ENCODE results near the gene TRPM3.

TRPM3 gene

DNA sequence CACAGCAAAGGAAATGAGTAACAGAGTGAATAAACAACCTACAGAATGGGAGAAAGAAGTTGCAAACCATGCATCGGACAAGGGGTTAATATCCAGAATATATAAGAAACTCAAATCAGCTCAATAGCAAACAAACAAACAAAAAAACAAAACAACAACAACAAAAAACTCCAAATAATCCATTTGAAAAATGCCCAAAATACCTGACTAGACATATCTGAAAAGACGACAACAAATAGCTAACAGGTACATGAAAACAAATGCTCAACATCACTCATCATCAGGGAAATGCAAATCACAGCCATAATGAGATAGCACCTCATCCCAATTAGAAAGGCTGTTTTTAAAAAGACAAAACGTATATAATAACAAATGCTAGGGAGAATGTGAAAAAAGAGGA lies 111.2 kb downstream of the TRPM3 start:
- H3K9me3 Mint-ChIP-seq: peaks cover 12% of the 10 kb centered on the region
- H3K36me3 Mint-ChIP-seq (ENCODE audit: low read depth): peaks cover 7% of the 10 kb centered on the region
- H3K27ac Mint-ChIP-seq: no peak overlapping the region
- H3K4me3 Mint-ChIP-seq: no peak overlapping the region
- H3K4me1 Mint-ChIP-seq: no peaks in the 10 kb centered on the region
- TF ChIP-seq, protein P1, sequence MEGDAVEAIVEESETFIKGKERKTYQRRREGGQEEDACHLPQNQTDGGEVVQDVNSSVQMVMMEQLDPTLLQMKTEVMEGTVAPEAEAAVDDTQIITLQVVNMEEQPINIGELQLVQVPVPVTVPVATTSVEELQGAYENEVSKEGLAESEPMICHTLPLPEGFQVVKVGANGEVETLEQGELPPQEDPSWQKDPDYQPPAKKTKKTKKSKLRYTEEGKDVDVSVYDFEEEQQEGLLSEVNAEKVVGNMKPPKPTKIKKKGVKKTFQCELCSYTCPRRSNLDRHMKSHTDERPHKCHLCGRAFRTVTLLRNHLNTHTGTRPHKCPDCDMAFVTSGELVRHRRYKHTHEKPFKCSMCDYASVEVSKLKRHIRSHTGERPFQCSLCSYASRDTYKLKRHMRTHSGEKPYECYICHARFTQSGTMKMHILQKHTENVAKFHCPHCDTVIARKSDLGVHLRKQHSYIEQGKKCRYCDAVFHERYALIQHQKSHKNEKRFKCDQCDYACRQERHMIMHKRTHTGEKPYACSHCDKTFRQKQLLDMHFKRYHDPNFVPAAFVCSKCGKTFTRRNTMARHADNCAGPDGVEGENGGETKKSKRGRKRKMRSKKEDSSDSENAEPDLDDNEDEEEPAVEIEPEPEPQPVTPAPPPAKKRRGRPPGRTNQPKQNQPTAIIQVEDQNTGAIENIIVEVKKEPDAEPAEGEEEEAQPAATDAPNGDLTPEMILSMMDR (IDR thresholded peaks at IDR 0.05; ENCODE audit: unreplicated experiment in 3 of 3): no peak
- no peaks in the 10 kb centered on the region for H3K27me3 Mint-ChIP-seq (ENCODE audit: low read depth)

DNA sequence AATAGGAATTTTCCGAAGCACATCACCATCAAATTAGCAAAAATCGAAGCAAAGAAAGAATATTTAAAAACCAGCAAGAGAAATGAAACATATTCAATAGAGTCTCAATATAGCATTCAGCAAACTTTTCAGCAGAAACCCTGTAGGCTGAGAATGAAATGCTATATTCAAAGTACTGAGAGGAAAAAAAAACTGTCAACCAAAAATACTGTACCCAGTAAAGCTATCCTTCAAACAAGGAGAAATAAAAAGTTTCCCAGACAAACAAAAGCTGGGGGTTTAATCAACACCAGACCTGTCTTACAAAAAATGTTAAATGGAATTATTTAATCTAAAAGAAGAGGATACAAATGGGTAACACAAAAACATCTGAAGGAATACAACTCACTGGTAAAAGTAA lies 116.0 kb downstream of the TRPM3 start:
- Mint-ChIP-seq H3K4me3 (no peak overlapping the region), H3K9me3 (peaks cover 20% of the 10 kb centered on the region), H3K36me3 (ENCODE audit: low read depth) (peaks cover 12% of the 10 kb centered on the region), H3K27me3 (ENCODE audit: low read depth) (no peaks in the 10 kb centered on the region), H3K27ac (no peak overlapping the region), H3K4me1 (no peaks in the 10 kb centered on the region)
- TF ChIP-seq, protein P1 (IDR thresholded peaks at IDR 0.05; ENCODE audit: unreplicated experiment in 3 of 3): no peak

DNA sequence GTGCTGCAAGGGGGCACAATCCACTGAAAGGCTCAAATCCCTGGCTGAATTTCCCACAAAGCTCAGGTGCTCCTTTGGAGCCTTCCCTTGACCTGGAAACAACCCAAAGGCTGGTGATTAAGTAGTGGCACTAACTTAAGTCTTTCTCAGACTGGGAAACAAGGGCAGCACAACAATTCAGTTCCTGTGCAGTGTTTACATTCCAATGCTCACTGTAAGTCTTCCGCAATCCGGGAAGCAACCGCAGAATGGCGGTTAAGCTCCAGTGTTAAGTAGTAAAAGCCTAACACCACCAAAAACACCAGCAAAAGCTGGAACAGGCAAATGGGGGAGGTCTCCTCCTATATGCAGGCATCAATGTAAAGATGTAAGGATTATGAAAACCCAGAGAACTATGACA lies 117.2 kb downstream of the TRPM3 start:
- Mint-ChIP-seq H3K27me3 (ENCODE audit: low read depth) (no peaks in the 10 kb centered on the region), H3K4me1 (no peaks in the 10 kb centered on the region), H3K36me3 (ENCODE audit: low read depth) (peaks cover 12% of the 10 kb centered on the region), H3K27ac (no peak overlapping the region), H3K4me3 (no peak overlapping the region), H3K9me3 (peaks cover 20% of the 10 kb centered on the region)
- TF ChIP-seq, protein P1 (IDR thresholded peaks at IDR 0.05; ENCODE audit: unreplicated experiment in 3 of 3): no peak

DNA sequence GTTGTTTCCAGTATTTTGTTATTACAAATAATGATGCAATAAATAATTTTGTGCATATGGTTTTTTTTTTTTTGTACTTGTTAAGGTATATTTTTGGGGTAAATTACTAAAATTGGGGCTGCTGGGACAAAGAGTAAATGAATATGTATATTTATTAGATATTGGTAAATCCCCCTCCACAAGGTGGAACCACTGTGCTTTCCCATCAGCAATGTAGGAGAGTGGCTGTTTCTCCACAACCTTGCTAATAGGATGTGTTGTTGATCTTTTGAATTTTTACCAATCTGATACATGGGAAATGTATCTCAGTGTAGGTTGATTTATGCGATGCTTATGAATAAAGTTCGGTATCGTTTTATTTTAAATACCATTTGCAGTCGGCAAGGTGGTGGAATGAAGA lies 118.1 kb downstream of the TRPM3 start:
- TF ChIP-seq, protein P1 (IDR thresholded peaks at IDR 0.05; ENCODE audit: unreplicated experiment in 3 of 3): no peak
- Mint-ChIP-seq H3K27ac (no peak overlapping the region), H3K27me3 (ENCODE audit: low read depth) (no peaks in the 10 kb centered on the region), H3K4me1 (no peaks in the 10 kb centered on the region), H3K4me3 (no peak overlapping the region), H3K9me3 (peaks cover 18% of the 10 kb centered on the region), H3K36me3 (ENCODE audit: low read depth) (peaks cover 12% of the 10 kb centered on the region)

DNA sequence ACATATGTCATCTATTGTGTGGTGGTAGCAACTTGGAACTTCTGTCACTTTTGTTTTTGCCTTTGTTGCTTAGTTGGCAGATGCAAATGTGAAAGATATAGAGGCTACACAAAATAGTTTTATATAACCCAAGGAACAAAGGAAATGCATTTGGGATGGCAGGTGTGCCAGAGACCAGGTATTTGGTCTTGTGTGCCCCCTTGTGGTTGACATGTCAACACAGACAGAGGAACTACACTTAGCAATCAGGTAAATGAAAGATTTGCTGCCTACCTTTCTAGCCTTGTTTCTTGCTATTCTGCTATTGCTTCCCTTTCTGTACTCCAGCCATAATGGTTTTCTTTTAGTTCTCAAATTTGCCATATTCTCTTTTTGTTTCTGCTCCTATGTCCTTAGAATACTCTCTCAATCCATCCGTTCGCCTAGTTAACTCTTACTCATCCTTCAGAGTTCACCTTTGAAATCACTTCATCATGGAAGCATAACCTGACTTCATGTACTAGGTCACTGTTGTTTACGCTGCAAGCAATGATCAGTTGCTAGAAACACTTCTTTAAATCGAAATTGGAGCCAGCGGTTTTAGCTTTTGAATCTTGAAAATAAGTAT lies 119.5 kb downstream of the TRPM3 start:
- no peak overlapping the region for H3K4me3 Mint-ChIP-seq
- H3K4me1 Mint-ChIP-seq: no peaks in the 10 kb centered on the region
- H3K9me3 Mint-ChIP-seq: peaks cover 18% of the 10 kb centered on the region
- TF ChIP-seq, protein P1 (IDR thresholded peaks at IDR 0.05; ENCODE audit: unreplicated experiment in 3 of 3): peak; percentile 26 to 53 (median 40)
- H3K36me3 Mint-ChIP-seq (ENCODE audit: low read depth): peaks cover 12% of the 10 kb centered on the region
- H3K27ac Mint-ChIP-seq: no peak overlapping the region
- H3K27me3 Mint-ChIP-seq (ENCODE audit: low read depth): no peaks in the 10 kb centered on the region

DNA sequence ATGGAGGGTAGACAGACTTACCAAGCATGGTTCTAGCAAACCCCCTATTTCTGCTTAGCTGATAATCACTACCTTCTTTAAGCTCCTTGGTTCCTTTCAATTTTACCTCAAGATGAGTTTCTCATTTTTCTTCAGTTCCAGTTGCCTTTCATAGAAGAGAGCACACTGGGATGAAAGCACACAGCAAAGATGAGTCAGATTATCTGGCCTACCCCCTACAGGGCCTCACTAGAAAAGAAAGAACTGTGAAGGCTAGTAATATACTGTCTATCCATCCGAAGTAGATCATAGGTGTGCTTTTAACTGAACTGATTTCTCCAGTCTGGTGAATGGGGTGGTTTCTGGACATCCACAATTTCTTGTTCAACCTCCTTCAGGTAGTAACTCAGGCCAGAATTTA lies 122.5 kb downstream of the TRPM3 start:
- Mint-ChIP-seq H3K9me3 (peaks cover 2% of the 10 kb centered on the region), H3K27ac (no peak overlapping the region), H3K4me1 (peaks cover 14% of the 10 kb centered on the region), H3K36me3 (ENCODE audit: low read depth) (no peaks in the 10 kb centered on the region), H3K4me3 (no peak overlapping the region), H3K27me3 (ENCODE audit: low read depth) (no peaks in the 10 kb centered on the region)
- TF ChIP-seq, protein P1 (IDR thresholded peaks at IDR 0.05; ENCODE audit: unreplicated experiment in 3 of 3): no peak

Data from nephron (organoid).